Choroid plexus epithelial cell (primary cell): ENCODE measurements around the gene MOV10L1.

Experiments
- DNase-seq: peaks from one replicate; pipeline ENCODE4 v3.0.0-alpha.2; 2010; ENCODE audit warnings: low read depth
- H3K4me3 ChIP-seq: 2 replicates; pipeline ENCODE4 v1.5.1; 2011; ENCODE audit warnings: low read depth, mild to moderate bottlenecking, control low read depth, low read length, moderate library complexity
- CTCF ChIP-seq: conservative IDR thresholded peaks from 2 replicates; pipeline ENCODE4 v1.5.1; 2011; ENCODE audit warnings: low read depth, mild to moderate bottlenecking, control low read depth, inconsistent platforms, low read length, moderate library complexity

Gene MOV10L1

GRCh38 chr22:50074056-50074455, 15.8 kb upstream of the MOV10L1 start:
- no peak overlapping the region for H3K4me3 ChIP-seq
- TF ChIP-seq CTCF, result no peak
- no peak for DNase-seq

- H3K4me3 ChIP-seq, result no peak overlapping the region
- DNase-seq, result peak; percentile 11
- TF ChIP-seq CTCF, result no peak
Measured at GRCh38 chr22:50074551-50075530, 15.0 kb upstream of the MOV10L1 start.

- no peak for TF ChIP-seq CTCF
Measured at GRCh38 chr22:50076646-50077535, 12.9 kb upstream of the MOV10L1 start.

GRCh38 chr22:50078246-50078645, 11.6 kb upstream of the MOV10L1 start:
- TF ChIP-seq CTCF, result no peak
- no peak overlapping the region for H3K4me3 ChIP-seq
- DNase-seq, result no peak

More at GRCh38 chr22:50076646-50077535, 12.9 kb upstream of the MOV10L1 start:
- DNase-seq, result no peak
- H3K4me3 ChIP-seq, result no peak overlapping the region

GRCh38 chr22:50078761-50079160, 11.0 kb upstream of the MOV10L1 start:
- no peak overlapping the region for H3K4me3 ChIP-seq
- TF ChIP-seq CTCF, result no peak
- DNase-seq, result no peak

GRCh38 chr22:50080077-50080465, 9.7 kb upstream of the MOV10L1 start:
- TF ChIP-seq CTCF, result no peak
- DNase-seq, result no peak
- H3K4me3 ChIP-seq, result no peak overlapping the region
